GM12878 (cell line): ENCODE results near the gene BRINP2. TPM values are rescaled to one million over a fixed set of nuclear protein-coding genes. Genes with fewer than 3 reads are reported as not detected.

Experiments used
- ATAC-seq: fragments of 200-7000 bp; cut with Tn5 transposase; 3 replicates; pipeline ENCODE4 v1.9.1; 2020; ENCODE audit warnings: mild to moderate bottlenecking, moderate library complexity
- BruUV-seq: library from RNA; stranded (reverse); fragments of 400-500 nt; replicated peaks from 2 replicates; lab custom pipeline; 2021; lab: Mats Ljungman, UMichigan
- CTCF ChIA-PET: fragments of 300-600 bp; sonication (Branson Sonifier 250); formaldehyde crosslinking; extraction: SDS; loops from one replicate; lab custom pipeline; 2021; ENCODE audit warnings: inconsistent platforms; lab: Yijun Ruan, JAX
- POLR2A ChIA-PET: fragments of 350-600 bp; formaldehyde crosslinking; extraction: SDS; loops from one replicate; lab custom pipeline; 2021; ENCODE audit warnings: inconsistent platforms; lab: Charles Lee
- RAD21 ChIA-PET: fragments of 300-600 bp; sonication (Branson Sonifier 250); formaldehyde crosslinking; loops from one replicate; lab custom pipeline; 2023; ENCODE audit warnings: antibody characterized with exemption; ENCODE audit not compliant: unreplicated experiment; lab: Charles Lee
- SMC1A ChIA-PET: fragments of 300-600 bp; sonication (Branson Sonifier 250); formaldehyde crosslinking; loops from one replicate; lab custom pipeline; 2023; ENCODE audit not compliant: unreplicated experiment, uncharacterized antibody; lab: Charles Lee
- DNase-seq: peaks from one replicate; pipeline ENCODE4 v3.0.0-alpha.2; 2011; ENCODE audit warnings: low read depth, low spot score
- FAIRE-seq: peaks from 3 replicates; lab custom pipeline; 2011; peaks lifted over from hg19 to GRCh38; lab: Jason Lieb, UNC
- H2AFZ ChIP-seq: 2 replicates; pipeline ENCODE4 v1.6.0; 2011; ENCODE audit warnings: low read depth, low read length, control low read depth; ENCODE audit not compliant: control insufficient read depth
- H3K27ac ChIP-seq: 2 replicates; pipeline ENCODE4 v1.5.1; 2011; ENCODE audit warnings: control low read depth; ENCODE audit not compliant: control insufficient read depth, insufficient read depth
- H3K27me3 ChIP-seq, 2 experiments: replicated peaks in 1 of 2; 2 replicates each; pipeline versions ENCODE4 v1.6.0 to v1.6.1; 2011; ENCODE audit warnings: low read length in 1 of 2; ENCODE audit not compliant: control insufficient read depth in 2 of 2, insufficient read depth in 2 of 2
- H3K36me3 ChIP-seq, 2 experiments: 2 replicates each; pipeline ENCODE4 v1.5.1; 2011; ENCODE audit warnings: low read length in 1 of 2; ENCODE audit not compliant: control insufficient read depth in 2 of 2, insufficient read depth in 2 of 2
- H3K4me1 ChIP-seq: 2 replicates; pipeline ENCODE4 v1.6.1; 2011; ENCODE audit warnings: mild to moderate bottlenecking, low read length, moderate library complexity, mixed read lengths; ENCODE audit not compliant: control insufficient read depth, insufficient read depth
- H3K4me2 ChIP-seq: 2 replicates; pipeline ENCODE4 v1.6.0; 2011; ENCODE audit warnings: control low read depth; ENCODE audit not compliant: control insufficient read depth, insufficient read depth
- H3K4me3 ChIP-seq: fragments of 200-600 bp; sonication (generic); 2 replicates; pipeline ENCODE4 v1.5.1; 2016
- H3K79me2 ChIP-seq: 2 replicates; pipeline ENCODE4 v1.6.0; 2011; ENCODE audit warnings: low read length; ENCODE audit not compliant: control insufficient read depth, insufficient read depth
- H3K9ac ChIP-seq: 2 replicates; pipeline ENCODE4 v1.8.0; 2011; ENCODE audit warnings: low read length, control low read depth, mixed read lengths; ENCODE audit not compliant: control insufficient read depth, insufficient read depth
- H3K9me3 ChIP-seq: replicated peaks from 3 replicates; pipeline ENCODE4 v1.5.1; 2011; ENCODE audit warnings: mild to moderate bottlenecking, low read length; ENCODE audit not compliant: control insufficient read depth, insufficient read depth
- H4K20me1 ChIP-seq: 2 replicates; pipeline ENCODE4 v1.6.0; 2011; ENCODE audit not compliant: control insufficient read depth, insufficient read depth
- HCFC1 ChIP-seq: fragments of 150-350 bp; IDR thresholded peaks from 2 replicates; pipeline ENCODE4 v1.6.1; 2014; ENCODE audit warnings: low read length
- HDAC2 ChIP-seq: fragments of 200-600 bp; sonication (generic); IDR thresholded peaks from 2 replicates; pipeline ENCODE4 v1.6.1; 2017
- IKZF1 ChIP-seq: fragments of 450-650 bp; conservative IDR thresholded peaks from 2 replicates; pipeline ENCODE4 v1.6.1; 2017; ENCODE audit warnings: antibody characterized with exemption, mild to moderate bottlenecking
- IRF3 ChIP-seq: fragments of 450-650 bp; IDR thresholded peaks from 2 replicates; pipeline ENCODE4 v1.6.1; 2014; ENCODE audit warnings: mild to moderate bottlenecking
- MEF2B ChIP-seq: fragments of 450-650 bp; IDR thresholded peaks from 2 replicates; pipeline ENCODE4 v1.6.1; 2018; ENCODE audit warnings: mild to moderate bottlenecking, moderate library complexity; ENCODE audit not compliant: partially characterized antibody, poor library complexity, severe bottlenecking
- MYC ChIP-seq: IDR thresholded peaks from 2 replicates; pipeline ENCODE4 v1.6.1; 2011; ENCODE audit warnings: mild to moderate bottlenecking, low read length, moderate library complexity, inconsistent platforms; ENCODE audit not compliant: insufficient read depth, insufficient replicate concordance, insufficient read length, severe bottlenecking
- PML ChIP-seq: IDR thresholded peaks from 2 replicates; pipeline ENCODE4 v1.6.1; 2012; ENCODE audit warnings: low read length, inconsistent platforms
- POLR2AphosphoS2 ChIP-seq: IDR thresholded peaks from 2 replicates; pipeline ENCODE4 v1.6.1; 2011; ENCODE audit warnings: low read depth, mild to moderate bottlenecking, low read length, improper control_type of control experiment, moderate library complexity
- SUPT20H ChIP-seq: IDR thresholded peaks from 2 replicates; pipeline ENCODE4 v1.6.1; 2011; ENCODE audit warnings: low read depth, mild to moderate bottlenecking, low read length, moderate library complexity, borderline replicate concordance; ENCODE audit not compliant: control insufficient read depth
- WGBS: methylation state at CpG from one replicate; pipeline ENCODE4 v1.1.6; 2016; ENCODE audit warnings: low lambda C conversion rate; ENCODE audit not compliant: insufficient replicate concordance, insufficient coverage; ENCODE audit errors: missing lambda C conversion rate; 5-methylcytosine and 5-hydroxymethylcytosine counted together
- in situ Hi-C: fragments of 300-500 bp; cut with MboI; formaldehyde crosslinking; loops from 9 replicates; pipeline ENCODE4 v1.14.3; 2018; ENCODE audit warnings: mixed read lengths
- intact Hi-C: fragments of 100-400 bp; cut with micrococcal nuclease; formaldehyde crosslinking; loops from one replicate; pipeline ENCODE4 v1.14.2; 2022; ENCODE audit not compliant: unreplicated experiment
- polyA plus RNA-seq, 11 experiments: library from polyadenylated mRNA; depleted of rRNA in 4 of 11; unstranded in 6 of 11; stranded (reverse) in 5 of 11; fragments of >200 nt; fragmentation: Nextera tagmentation in 4 of 11; fragmentation: Illumina TruSeq in 1 of 11; extraction: Ambion mirVana in 4 of 11; extraction: Trizol in 1 of 11; gene quantifications; 1 replicate in 1 of 11; 2 replicates in 10 of 11; pipeline versions ENCODE4 v1.2.1 to v1.2.3, GENCODE V29; 2011 to 2016; ENCODE audit warnings: inconsistent platforms in 2 of 11, missing spikeins in 2 of 11, low read depth in 1 of 11
- total RNA-seq, 4 experiments: library from RNA; depleted of rRNA in 3 of 4; stranded (reverse); fragments of >200 nt in 3 of 4; fragmentation: Illumina TruSeq in 1 of 4; extraction: Trizol in 1 of 4; gene quantifications; 2 replicates each; pipeline versions ENCODE4 v1.2.1 to v1.2.3, GENCODE V29; 2013 to 2021

Gene BRINP2
- total and polyA plus RNA-seq, 10 of the 15 experiments (the other 5 are each of a cell fraction or from before 2014, with no cell fraction given), result 0.03 TPM; not detected in 9

DNA sequence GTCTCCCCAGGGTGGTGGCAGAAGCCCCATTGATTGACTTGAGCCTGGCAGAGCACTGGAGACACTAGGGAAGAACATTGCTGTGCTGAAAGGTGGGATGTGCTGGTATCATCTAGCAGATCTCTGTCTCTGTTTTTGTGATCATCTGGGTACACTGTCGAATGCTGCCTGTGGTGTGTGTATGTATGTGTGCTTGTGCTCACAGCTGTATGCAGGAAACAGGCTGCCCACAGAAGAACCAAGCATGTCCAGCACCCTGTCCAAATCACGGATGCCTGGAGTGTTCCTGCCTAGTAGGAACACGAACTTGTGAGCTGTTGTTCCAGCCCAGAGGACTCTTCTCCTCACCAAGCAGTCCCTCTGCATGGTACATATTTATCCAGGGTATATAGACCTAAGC is 1.5 kb downstream of the BRINP2 start (continued):
- no peak for TF ChIP-seq IRF3

DNA sequence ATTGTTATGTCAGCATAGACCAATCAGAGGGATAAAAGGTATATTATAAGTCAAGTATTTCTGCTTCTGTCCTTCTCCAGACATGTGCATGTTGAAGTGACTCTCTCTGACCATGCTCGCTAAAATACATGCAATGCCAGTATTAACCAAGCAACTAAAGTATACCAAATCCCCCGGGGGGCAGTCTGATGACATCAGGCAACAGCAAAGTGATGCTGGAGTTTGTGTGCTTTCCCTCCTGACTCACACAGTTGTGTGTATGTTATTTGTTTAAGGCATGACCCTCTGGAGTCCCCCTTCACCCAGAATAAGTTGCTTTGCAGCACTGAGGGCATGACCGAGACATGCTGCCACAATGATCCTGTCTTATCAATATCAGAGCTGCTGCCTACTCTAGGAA is 2.1 kb downstream of the BRINP2 start:
- ATAC-seq (no peak), FAIRE-seq (no peak), DNase-seq (no peak)
- TF ChIP-seq MYC (no peak), SUPT20H (no peak), HCFC1 (no peak), PML (no peak), HDAC2 (no peak), POLR2AphosphoS2 (no peak), IKZF1 (no peak), MEF2B (no peak)
- in situ Hi-C loops (loop anchor here (10.0 kb wide), 1 partner anchor 278 kb away; no protein-coding TSS in a partner anchor), intact Hi-C loops (no loop called here)
- ChIA-PET RAD21 (no interaction called here), SMC1A (no interaction called here), POLR2A (no interaction called here), CTCF (no interaction called here)
- Histone ChIP-seq H3K4me2 (no peak overlapping the region), H4K20me1 (no peaks in the 10 kb centered on the region), H3K36me3 (no peaks in the 10 kb centered on the region), H3K4me3 (no peak overlapping the region), H3K27ac (no peak overlapping the region), H3K9me3 (no peaks in the 10 kb centered on the region), H3K4me1 (no peaks in the 10 kb centered on the region), H2AFZ (no peak overlapping the region), H3K27me3 (peaks cover 0 to 10% of the 10 kb centered on the region in 2 experiments; a peak in 2 of 4 replicates), H3K79me2 (no peaks in the 10 kb centered on the region), H3K9ac (no peak overlapping the region)
- BruUV-seq, result no TSS peak
- WGBS, result 0% methylated on average over 3 of the region's 3 CpGs
